Measurements from ENCODE around the gene KLK7.

KLK7 gene

GRCh38 chr19:50969413-50969760 is 14.3 kb downstream of the KLK7 start, which contains the start of gene KLK6:
KLK6 (minus strand) TSS chr19:50969591; CDS start chr19:50968104, 1,487 bp downstream.
- Histone ChIP-seq H3K4me1 (no peaks in the 10 kb centered on the region), H3K4me3 (ENCODE audit: low read depth, low read length) (no peak within 1 kb of the TSS), H3K36me3 (no peaks in the 10 kb centered on the region), H3K27me3 (peaks cover 16% of the 10 kb centered on the region), H3K9me3 (no peaks in the 10 kb centered on the region)
- TF ChIP-seq CTCF (IDR thresholded peaks at IDR 0.05; ENCODE audit: low read depth, low read length) = no peak
- no peak for DNase-seq

- DNase-seq = no peak
- Histone ChIP-seq H3K27me3 (peaks cover 16% of the 10 kb centered on the region), H3K4me1 (no peaks in the 10 kb centered on the region), H3K4me3 (ENCODE audit: low read depth, low read length) (no peak overlapping the region), H3K9me3 (no peaks in the 10 kb centered on the region), H3K36me3 (no peaks in the 10 kb centered on the region)
- TF ChIP-seq CTCF (IDR thresholded peaks at IDR 0.05; ENCODE audit: low read depth, low read length) = no peak
Measured at GRCh38 chr19:50968716-50969412, 14.9 kb downstream of the KLK7 start.

GRCh38 chr19:50967929-50968715 is 15.6 kb downstream of the KLK7 start:
- Histone ChIP-seq H3K9me3 (no peaks in the 10 kb centered on the region), H3K4me3 (ENCODE audit: low read depth, low read length) (no peak overlapping the region), H3K27me3 (peaks cover 16% of the 10 kb centered on the region), H3K4me1 (no peaks in the 10 kb centered on the region), H3K36me3 (no peaks in the 10 kb centered on the region)
- TF ChIP-seq CTCF (IDR thresholded peaks at IDR 0.05; ENCODE audit: low read depth, low read length) = no peak
- no peak for DNase-seq

- Histone ChIP-seq H3K4me1 (no peaks in the 10 kb centered on the region), H3K27me3 (peaks cover 11% of the 10 kb centered on the region), H3K4me3 (ENCODE audit: low read depth, low read length) (no peak overlapping the region), H3K36me3 (no peaks in the 10 kb centered on the region), H3K9me3 (no peaks in the 10 kb centered on the region)
- no peak for DNase-seq
- TF ChIP-seq CTCF (IDR thresholded peaks at IDR 0.05; ENCODE audit: low read depth, low read length) = no peak
Measured at GRCh38 chr19:50964266-50964665, 19.5 kb downstream of the KLK7 start.

- Histone ChIP-seq H3K9me3 (no peaks in the 10 kb centered on the region), H3K4me1 (no peaks in the 10 kb centered on the region), H3K36me3 (no peaks in the 10 kb centered on the region), H3K27me3 (peaks cover 16% of the 10 kb centered on the region), H3K4me3 (ENCODE audit: low read depth, low read length) (no peak overlapping the region)
- TF ChIP-seq CTCF (IDR thresholded peaks at IDR 0.05; ENCODE audit: low read depth, low read length) = no peak
- DNase-seq = no peak
Measured at GRCh38 chr19:50963381-50963780, 20.3 kb downstream of the KLK7 start.

- Histone ChIP-seq H3K4me3 (ENCODE audit: low read depth, low read length) (no peak overlapping the region), H3K36me3 (no peaks in the 10 kb centered on the region), H3K27me3 (peaks cover 23% of the 10 kb centered on the region), H3K4me1 (no peaks in the 10 kb centered on the region), H3K9me3 (no peaks in the 10 kb centered on the region)
- no peak for DNase-seq
- TF ChIP-seq CTCF (IDR thresholded peaks at IDR 0.05; ENCODE audit: low read depth, low read length) = no peak
Measured at GRCh38 chr19:50962245-50962644, 21.5 kb downstream of the KLK7 start.

All from BE2C (cell line).